ENCODE measurements around the gene A2M. TPM values are rescaled to one million over a fixed set of nuclear protein-coding genes. Genes with fewer than 3 reads are reported as not detected.

A2M gene
- total and polyA plus RNA-seq, 2 of the 13 experiments (the other 11 are each of a cell fraction or from before 2014, with no cell fraction given): 2,807 to 6,551 TPM

DNA sequence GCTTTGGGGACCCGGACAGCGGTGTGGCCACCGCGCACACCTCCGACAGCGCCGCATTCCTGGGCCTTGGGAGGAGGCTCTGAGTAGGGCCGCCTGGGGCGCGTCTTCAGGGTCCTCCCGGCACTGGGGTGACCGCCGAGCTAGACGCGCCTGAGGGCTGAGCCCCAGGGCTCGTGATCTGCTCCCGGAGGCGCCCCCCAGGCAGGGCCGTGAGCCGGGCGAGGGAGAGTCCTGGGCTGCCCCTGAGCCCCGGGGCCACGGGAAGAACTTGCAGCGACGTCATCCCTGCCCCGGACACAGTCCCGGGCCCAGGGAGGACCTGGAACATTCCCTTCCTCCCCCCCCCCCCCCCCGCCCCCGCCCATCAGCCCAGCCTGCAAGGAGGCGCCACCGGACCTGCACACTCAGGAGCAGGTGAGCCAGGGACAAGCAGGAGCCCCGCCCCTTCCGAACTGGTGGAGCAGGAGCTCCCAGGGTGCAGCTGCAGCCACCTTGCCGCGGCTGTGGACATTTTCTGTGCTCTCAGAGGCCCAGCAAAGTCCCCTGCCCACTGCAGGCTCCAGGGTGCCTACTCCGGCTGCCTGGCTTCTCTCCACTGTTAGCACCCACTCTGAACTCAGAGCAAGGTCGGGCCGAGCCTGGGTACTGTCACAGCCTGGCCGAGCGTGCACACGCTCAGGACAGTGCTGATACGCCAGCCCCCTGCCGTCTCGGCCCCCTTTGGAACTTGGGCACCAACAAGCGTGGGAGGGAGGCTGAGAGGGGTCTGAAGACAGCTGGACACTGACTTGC lies 50.7 kb downstream of the A2M start (continued):
- TF ChIP-seq, protein P1, sequence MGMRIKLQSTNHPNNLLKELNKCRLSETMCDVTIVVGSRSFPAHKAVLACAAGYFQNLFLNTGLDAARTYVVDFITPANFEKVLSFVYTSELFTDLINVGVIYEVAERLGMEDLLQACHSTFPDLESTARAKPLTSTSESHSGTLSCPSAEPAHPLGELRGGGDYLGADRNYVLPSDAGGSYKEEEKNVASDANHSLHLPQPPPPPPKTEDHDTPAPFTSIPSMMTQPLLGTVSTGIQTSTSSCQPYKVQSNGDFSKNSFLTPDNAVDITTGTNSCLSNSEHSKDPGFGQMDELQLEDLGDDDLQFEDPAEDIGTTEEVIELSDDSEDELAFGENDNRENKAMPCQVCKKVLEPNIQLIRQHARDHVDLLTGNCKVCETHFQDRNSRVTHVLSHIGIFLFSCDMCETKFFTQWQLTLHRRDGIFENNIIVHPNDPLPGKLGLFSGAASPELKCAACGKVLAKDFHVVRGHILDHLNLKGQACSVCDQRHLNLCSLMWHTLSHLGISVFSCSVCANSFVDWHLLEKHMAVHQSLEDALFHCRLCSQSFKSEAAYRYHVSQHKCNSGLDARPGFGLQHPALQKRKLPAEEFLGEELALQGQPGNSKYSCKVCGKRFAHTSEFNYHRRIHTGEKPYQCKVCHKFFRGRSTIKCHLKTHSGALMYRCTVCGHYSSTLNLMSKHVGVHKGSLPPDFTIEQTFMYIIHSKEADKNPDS (CRISPR knock-in tag; IDR thresholded peaks at IDR 0.05): no peak; the same call in 1 of the 2 replicates
- no peak for TF ChIP-seq ZBTB8A (CRISPR knock-in tag; IDR thresholded peaks at IDR 0.05; ENCODE audit: borderline replicate concordance, low read depth)
- TF ChIP-seq SIX4 (CRISPR knock-in tag; IDR thresholded peaks at IDR 0.05): no peak
- TF ChIP-seq CHCHD3 (CRISPR knock-in tag; IDR thresholded peaks at IDR 0.05): no peak
- no peak for TF ChIP-seq KMT2A (CRISPR knock-in tag; IDR thresholded peaks at IDR 0.05)
- TF ChIP-seq RBAK (CRISPR knock-in tag; IDR thresholded peaks at IDR 0.05): no peak
- TF ChIP-seq TCF7L2 (IDR thresholded peaks at IDR 0.05; ENCODE audit: low read depth, low read length): no peak
- no peak for TF ChIP-seq DPF2 (CRISPR knock-in tag; IDR thresholded peaks at IDR 0.05; ENCODE audit: borderline replicate concordance, low read depth)
- TF ChIP-seq ZNF790 (CRISPR knock-in tag; IDR thresholded peaks at IDR 0.05; ENCODE audit: borderline replicate concordance): 0 out of 2 replicates have a peak, but pooled peaks have one; percentile 1
- TF ChIP-seq CREM (IDR thresholded peaks at IDR 0.05): peak; percentile 31; the same call in 1 of the 2 replicates
- no peak for TF ChIP-seq CREM (CRISPR knock-in tag; IDR thresholded peaks at IDR 0.05)
- TF ChIP-seq ZNF737 (CRISPR knock-in tag; IDR thresholded peaks at IDR 0.05; ENCODE audit: borderline replicate concordance): no peak
- TF ChIP-seq, protein P2, sequence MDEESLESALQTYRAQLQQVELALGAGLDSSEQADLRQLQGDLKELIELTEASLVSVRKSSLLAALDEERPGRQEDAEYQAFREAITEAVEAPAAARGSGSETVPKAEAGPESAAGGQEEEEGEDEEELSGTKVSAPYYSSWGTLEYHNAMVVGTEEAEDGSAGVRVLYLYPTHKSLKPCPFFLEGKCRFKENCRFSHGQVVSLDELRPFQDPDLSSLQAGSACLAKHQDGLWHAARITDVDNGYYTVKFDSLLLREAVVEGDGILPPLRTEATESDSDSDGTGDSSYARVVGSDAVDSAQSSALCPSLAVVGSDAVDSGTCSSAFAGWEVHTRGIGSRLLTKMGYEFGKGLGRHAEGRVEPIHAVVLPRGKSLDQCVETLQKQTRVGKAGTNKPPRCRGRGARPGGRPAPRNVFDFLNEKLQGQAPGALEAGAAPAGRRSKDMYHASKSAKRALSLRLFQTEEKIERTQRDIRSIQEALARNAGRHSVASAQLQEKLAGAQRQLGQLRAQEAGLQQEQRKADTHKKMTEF (CRISPR knock-in tag; IDR thresholded peaks at IDR 0.05): peak; percentile 51; the same call in 1 of the 2 replicates
- no peak for TF ChIP-seq JARID2 (CRISPR knock-in tag; IDR thresholded peaks at IDR 0.05; ENCODE audit: insufficient replicate concordance)
- TF ChIP-seq ZMYM2 (CRISPR knock-in tag; IDR thresholded peaks at IDR 0.05): no peak
- no peak for TF ChIP-seq HMGA1 (CRISPR knock-in tag; conservative IDR thresholded peaks at IDR 0.05)
- TF ChIP-seq ZNF766 (CRISPR knock-in tag; IDR thresholded peaks at IDR 0.05; ENCODE audit: borderline replicate concordance): no peak
- TF ChIP-seq PCBP1 (IDR thresholded peaks at IDR 0.05; ENCODE audit: borderline replicate concordance, low read depth, low read length): no peak
- no peak; the same call in 1 of the 2 replicates for TF ChIP-seq ZNF747 (CRISPR knock-in tag; IDR thresholded peaks at IDR 0.05; ENCODE audit: borderline replicate concordance)
- TF ChIP-seq, protein P3, sequence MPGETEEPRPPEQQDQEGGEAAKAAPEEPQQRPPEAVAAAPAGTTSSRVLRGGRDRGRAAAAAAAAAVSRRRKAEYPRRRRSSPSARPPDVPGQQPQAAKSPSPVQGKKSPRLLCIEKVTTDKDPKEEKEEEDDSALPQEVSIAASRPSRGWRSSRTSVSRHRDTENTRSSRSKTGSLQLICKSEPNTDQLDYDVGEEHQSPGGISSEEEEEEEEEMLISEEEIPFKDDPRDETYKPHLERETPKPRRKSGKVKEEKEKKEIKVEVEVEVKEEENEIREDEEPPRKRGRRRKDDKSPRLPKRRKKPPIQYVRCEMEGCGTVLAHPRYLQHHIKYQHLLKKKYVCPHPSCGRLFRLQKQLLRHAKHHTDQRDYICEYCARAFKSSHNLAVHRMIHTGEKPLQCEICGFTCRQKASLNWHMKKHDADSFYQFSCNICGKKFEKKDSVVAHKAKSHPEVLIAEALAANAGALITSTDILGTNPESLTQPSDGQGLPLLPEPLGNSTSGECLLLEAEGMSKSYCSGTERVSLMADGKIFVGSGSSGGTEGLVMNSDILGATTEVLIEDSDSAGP (CRISPR knock-in tag; IDR thresholded peaks at IDR 0.05; ENCODE audit: borderline replicate concordance): peak; percentile 55
- peak; percentile 13 for TF ChIP-seq RFXAP (CRISPR knock-in tag; IDR thresholded peaks at IDR 0.05; ENCODE audit: borderline replicate concordance)
- TF ChIP-seq, protein P4, sequence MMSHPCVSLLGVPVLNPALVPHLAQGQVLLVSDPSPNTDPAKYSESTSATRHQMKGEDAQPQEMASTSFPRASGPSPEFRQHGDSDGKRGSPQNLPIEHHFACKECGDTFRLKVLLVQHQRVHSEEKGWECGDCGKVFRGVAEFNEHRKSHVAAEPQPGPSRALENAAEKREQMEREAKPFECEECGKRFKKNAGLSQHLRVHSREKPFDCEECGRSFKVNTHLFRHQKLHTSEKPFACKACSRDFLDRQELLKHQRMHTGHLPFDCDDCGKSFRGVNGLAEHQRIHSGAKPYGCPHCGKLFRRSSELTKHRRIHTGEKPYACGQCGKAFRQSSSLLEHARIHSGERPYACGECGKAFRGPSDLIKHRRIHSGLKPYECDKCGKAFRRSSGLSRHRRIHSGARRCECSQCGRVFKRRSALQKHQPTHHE (CRISPR knock-in tag; IDR thresholded peaks at IDR 0.05; ENCODE audit: borderline replicate concordance): no peak

Data from HepG2 (cell line).